WERI-Rb-1 (cell line): ENCODE results near the gene KCNIP1.

Experiments
- DNase-seq: peaks from one replicate; pipeline ENCODE4 v3.0.0-alpha.2; 2020
- H3K27ac ChIP-seq: fragments of 250-450 bp; sonication (Bioruptor Pico); 2 replicates; pipeline ENCODE4 v1.5.1; 2020; ENCODE audit warnings: mild to moderate bottlenecking, moderate library complexity
- H3K27me3 ChIP-seq: fragments of 250-450 bp; sonication (Bioruptor Pico); 2 replicates; pipeline ENCODE4 v1.5.1; 2021; ENCODE audit warnings: mild to moderate bottlenecking, low read depth, moderate library complexity; ENCODE audit not compliant: insufficient read depth, severe bottlenecking
- H3K36me3 ChIP-seq: fragments of 250-450 bp; sonication (Bioruptor Pico); 2 replicates; pipeline ENCODE4 v1.5.1; 2020; ENCODE audit warnings: mild to moderate bottlenecking, moderate library complexity
- H3K4me3 ChIP-seq: 2 replicates; pipeline ENCODE4 v1.5.1; 2011; ENCODE audit warnings: low read depth, mild to moderate bottlenecking, control low read depth, low read length
- H3K9me3 ChIP-seq: fragments of 250-450 bp; sonication (Bioruptor Pico); 2 replicates; pipeline ENCODE4 v1.5.1; 2021; ENCODE audit warnings: mild to moderate bottlenecking, moderate library complexity; ENCODE audit not compliant: severe bottlenecking
- TF ChIP-seq, protein P1 (sequence below): IDR thresholded peaks from 2 replicates; pipeline ENCODE4 v1.5.1; 2011; ENCODE audit warnings: low read depth, mild to moderate bottlenecking, control low read depth, inconsistent platforms, low read length

The KCNIP1 gene

DNA sequence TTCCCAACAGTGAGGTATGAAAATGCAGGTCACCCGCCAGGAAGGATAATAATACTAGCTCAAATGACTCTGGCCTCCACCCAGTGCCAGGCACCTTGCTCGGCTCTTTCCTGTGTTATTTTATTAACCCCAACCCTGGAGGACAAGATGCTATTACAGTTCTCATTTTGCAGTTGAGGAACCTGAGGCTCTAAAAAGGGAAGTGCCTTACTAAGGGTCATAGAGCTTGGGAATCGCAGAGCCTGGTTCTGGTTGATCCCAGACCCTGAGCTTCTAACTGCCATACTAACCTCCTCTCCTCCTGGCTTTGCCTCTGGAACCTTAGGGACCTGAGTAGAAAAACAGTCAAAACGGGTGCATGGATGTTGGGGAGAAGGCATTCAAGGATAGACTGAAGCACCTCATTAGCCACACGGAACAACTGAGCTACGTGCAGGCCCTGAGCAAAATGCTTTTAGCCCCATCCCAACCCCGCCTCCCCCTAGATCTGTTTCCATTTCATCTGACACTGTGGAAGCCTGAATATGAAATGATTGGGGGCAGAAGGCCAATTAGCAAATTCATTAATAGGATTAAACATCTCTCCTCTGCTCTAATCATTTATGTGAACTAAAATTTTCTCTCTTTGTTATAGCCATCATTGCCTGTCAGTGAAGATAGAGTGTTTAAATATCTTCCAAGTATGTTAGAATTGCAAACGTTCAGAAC, 7.9 kb downstream of the KCNIP1 start:
- TF ChIP-seq, protein P1, sequence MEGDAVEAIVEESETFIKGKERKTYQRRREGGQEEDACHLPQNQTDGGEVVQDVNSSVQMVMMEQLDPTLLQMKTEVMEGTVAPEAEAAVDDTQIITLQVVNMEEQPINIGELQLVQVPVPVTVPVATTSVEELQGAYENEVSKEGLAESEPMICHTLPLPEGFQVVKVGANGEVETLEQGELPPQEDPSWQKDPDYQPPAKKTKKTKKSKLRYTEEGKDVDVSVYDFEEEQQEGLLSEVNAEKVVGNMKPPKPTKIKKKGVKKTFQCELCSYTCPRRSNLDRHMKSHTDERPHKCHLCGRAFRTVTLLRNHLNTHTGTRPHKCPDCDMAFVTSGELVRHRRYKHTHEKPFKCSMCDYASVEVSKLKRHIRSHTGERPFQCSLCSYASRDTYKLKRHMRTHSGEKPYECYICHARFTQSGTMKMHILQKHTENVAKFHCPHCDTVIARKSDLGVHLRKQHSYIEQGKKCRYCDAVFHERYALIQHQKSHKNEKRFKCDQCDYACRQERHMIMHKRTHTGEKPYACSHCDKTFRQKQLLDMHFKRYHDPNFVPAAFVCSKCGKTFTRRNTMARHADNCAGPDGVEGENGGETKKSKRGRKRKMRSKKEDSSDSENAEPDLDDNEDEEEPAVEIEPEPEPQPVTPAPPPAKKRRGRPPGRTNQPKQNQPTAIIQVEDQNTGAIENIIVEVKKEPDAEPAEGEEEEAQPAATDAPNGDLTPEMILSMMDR, result no peak
- Histone ChIP-seq H3K27me3 (peaks cover 88% of the 10 kb centered on the region), H3K27ac (no peak overlapping the region), H3K9me3 (no peaks in the 10 kb centered on the region), H3K36me3 (no peaks in the 10 kb centered on the region), H3K4me3 (no peak overlapping the region)
- DNase-seq, result no peak

DNA sequence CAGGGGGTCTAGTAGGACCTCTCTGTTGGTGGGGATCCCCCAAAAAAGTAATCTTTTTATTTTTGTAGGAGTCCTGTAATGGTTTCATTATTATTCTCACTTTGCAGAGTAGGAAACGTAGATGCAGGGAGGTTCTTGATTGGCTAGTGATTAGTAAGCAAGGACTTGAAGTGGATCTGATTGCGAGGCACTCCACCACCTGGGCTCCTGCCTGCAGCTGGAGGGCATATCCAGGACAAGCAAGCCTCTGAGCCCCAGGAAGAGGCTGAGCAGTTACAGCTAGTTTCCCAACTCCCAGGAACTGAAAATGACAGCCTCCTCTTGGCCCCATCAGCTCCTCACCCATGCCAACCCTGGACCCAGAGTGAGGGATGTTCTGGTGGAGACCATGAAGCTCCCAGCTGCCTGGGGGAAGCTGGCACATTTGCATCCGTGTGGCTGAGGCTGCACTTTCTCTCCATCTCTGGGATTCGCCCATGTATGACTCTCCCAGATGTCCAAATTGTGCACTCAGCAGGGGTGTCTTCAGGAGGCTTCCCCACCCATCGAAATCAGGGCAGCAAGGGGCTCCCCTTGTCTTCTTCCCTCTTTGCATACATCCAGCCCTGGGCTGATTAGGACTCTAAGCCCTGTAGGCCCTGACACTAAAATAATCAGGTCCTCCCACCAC, 10.2 kb downstream of the KCNIP1 start:
- Histone ChIP-seq H3K27ac (no peak overlapping the region), H3K9me3 (no peaks in the 10 kb centered on the region), H3K36me3 (no peaks in the 10 kb centered on the region), H3K27me3 (peaks cover 71% of the 10 kb centered on the region), H3K4me3 (no peak overlapping the region)
- no peak for DNase-seq
- TF ChIP-seq, protein P1, result no peak

DNA sequence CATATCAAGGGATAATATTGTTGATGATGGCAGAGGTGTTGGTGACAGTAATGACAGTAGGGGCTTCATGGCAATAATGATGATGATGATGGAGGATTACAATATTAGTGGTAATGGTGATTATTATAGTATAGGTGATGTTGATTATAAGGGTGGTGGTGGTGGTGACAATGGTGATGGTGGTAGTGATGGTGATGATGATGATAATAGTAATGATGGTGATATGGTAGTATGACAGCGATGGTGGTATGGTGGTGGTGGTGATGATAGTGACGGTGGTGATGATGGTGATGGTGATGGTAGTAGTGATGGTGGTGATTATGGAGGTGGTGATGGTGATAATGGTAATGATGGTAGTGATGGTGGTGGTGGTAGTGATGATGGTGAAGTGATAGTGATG, 13.6 kb downstream of the KCNIP1 start:
- no peak overlapping the region for H3K27ac ChIP-seq
- no peak overlapping the region for H3K4me3 ChIP-seq
- H3K9me3 ChIP-seq, result no peaks in the 10 kb centered on the region
- DNase-seq, result no peak
- TF ChIP-seq, protein P1, result no peak
- H3K27me3 ChIP-seq, result peaks cover 63% of the 10 kb centered on the region
- no peaks in the 10 kb centered on the region for H3K36me3 ChIP-seq

DNA sequence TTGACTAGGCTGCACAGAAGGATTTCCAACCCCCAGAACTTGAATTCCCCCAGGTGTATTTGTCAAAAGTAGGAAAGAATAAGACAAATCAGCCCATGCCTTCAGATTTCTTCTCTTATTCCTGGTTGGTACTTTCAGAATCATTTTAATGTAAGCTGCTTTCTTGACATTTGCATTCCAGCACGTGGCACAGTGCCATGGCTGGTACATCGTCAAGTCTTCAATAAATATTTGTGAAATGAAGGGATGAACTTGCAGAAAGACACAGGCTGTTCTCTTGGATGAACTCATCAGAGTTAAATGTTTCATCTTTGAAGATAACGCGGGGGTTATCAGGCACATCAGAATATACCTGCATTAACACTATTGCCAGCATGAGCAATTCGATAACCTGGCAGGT, 14.5 kb downstream of the KCNIP1 start:
- H3K27me3 ChIP-seq, result peaks cover 64% of the 10 kb centered on the region
- no peaks in the 10 kb centered on the region for H3K9me3 ChIP-seq
- no peaks in the 10 kb centered on the region for H3K36me3 ChIP-seq
- TF ChIP-seq, protein P1, result no peak
- H3K4me3 ChIP-seq, result no peak overlapping the region
- H3K27ac ChIP-seq, result no peak overlapping the region
- DNase-seq, result no peak

DNA sequence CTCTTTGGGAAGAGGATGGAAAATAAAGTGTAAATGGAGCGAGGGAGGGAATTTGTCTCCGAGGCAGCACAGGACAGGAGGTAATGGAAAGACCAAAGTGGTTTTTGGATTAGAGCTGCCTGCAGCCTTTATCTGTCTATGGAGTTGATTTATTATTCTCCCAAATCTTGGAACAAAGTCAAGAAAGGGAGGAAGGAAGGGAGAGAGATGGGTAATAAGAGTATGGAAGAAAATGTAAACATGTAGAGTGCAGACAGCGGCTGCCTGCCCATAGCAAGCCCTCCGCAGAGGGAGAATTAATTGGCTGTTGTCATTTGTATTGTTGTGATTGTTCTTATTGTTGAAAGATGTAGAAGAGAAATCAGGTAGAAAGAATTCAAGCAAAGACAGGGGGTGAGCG, 15.7 kb downstream of the KCNIP1 start:
- DNase-seq, result no peak
- Histone ChIP-seq H3K27ac (no peak overlapping the region), H3K4me3 (no peak overlapping the region), H3K36me3 (no peaks in the 10 kb centered on the region), H3K9me3 (no peaks in the 10 kb centered on the region), H3K27me3 (peaks cover 61% of the 10 kb centered on the region)
- TF ChIP-seq, protein P1, result no peak
